Activated naive CD4-positive, alpha-beta T cell treated with anti-CD3 and anti-CD28 coated beads for 36 hours (primary cell): ENCODE measurements around the gene PDZRN3. TPM values are rescaled to one million over a fixed set of nuclear protein-coding genes. Genes with fewer than 3 reads are reported as not detected.
A peak's percentile ranks its signal among the peaks of the same experiment; 100 is the strongest.

Source experiments
- CTCF ChIA-PET: fragments of 350-600 bp; sonication (Branson Sonifier 250); formaldehyde crosslinking; loops from one replicate; lab custom pipeline; 2021; ENCODE audit warnings: antibody characterized with exemption; lab: Charles Lee
- DNase-seq: peaks from one replicate; pipeline ENCODE4 v3.0.0-alpha.2; 2020
- H3K27ac Mint-ChIP-seq: one replicate; pipeline ENCODE4 v1.8.0; 2021; ENCODE audit warnings: mild to moderate bottlenecking, mixed read lengths
- H3K27me3 Mint-ChIP-seq: one replicate; pipeline ENCODE4 v1.8.0; 2021; ENCODE audit warnings: low read depth, mixed read lengths
- H3K36me3 Mint-ChIP-seq: one replicate; pipeline ENCODE4 v1.8.0; 2021; ENCODE audit warnings: low read depth, mixed read lengths
- H3K4me1 Mint-ChIP-seq: one replicate; pipeline ENCODE4 v1.8.0; 2021; ENCODE audit warnings: low read depth, mixed read lengths
- H3K4me3 Mint-ChIP-seq: one replicate; pipeline ENCODE4 v1.8.0; 2021; ENCODE audit warnings: mild to moderate bottlenecking, moderate library complexity, mixed read lengths
- H3K9me3 Mint-ChIP-seq: one replicate; pipeline ENCODE4 v1.8.0; 2021; ENCODE audit warnings: mixed read lengths
- intact Hi-C: fragments of 100-400 bp; cut with micrococcal nuclease; formaldehyde crosslinking; loops from one replicate; pipeline ENCODE4 v1.15.1; 2023
- total RNA-seq, 2 experiments: library from RNA; stranded (reverse); gene quantifications; one replicate each; pipeline ENCODE4 v1.2.3, GENCODE V29; 2021

PDZRN3 gene
- total RNA-seq, 2 experiments from 2014 or later, result not detected

GRCh38 chr3:73446467-73447110 is 178.2 kb downstream of the PDZRN3 start:
- DNase-seq, result no peak
- no peaks in the 10 kb centered on the region for H3K4me1 Mint-ChIP-seq
- H3K36me3 Mint-ChIP-seq, result no peaks in the 10 kb centered on the region
- H3K27me3 Mint-ChIP-seq, result no peaks in the 10 kb centered on the region
- CTCF ChIA-PET, result no interaction called here
- H3K4me3 Mint-ChIP-seq, result no peak overlapping the region
- H3K9me3 Mint-ChIP-seq, result no peaks in the 10 kb centered on the region
- H3K27ac Mint-ChIP-seq, result no peak overlapping the region
- intact Hi-C loops, result no loop called here

DNA sequence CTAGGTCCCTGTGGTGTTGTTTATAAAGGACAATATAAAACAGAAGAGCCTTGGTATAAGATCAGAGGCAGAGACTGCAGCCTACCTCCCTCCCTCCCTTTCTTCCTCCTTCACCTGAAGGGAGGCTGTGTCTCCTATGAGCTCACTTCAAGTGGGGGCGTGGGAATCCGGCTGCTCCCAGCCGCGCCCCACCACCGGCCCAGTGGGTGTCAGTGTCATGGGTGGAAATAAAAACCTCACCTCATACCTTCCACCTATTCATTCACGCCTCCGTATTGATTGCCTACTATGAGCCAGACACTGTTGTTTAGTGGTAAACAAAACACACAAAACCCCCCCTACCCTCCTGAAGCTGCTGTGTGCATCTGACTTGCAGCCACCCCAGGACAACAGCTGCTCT is 181.9 kb downstream of the PDZRN3 start:
- H3K27me3 Mint-ChIP-seq, result no peaks in the 10 kb centered on the region
- CTCF ChIA-PET, result interaction anchor here (0.6 kb wide), 1 partner anchor 52 kb away, joined by 3 read pairs; no protein-coding TSS in a partner anchor
- no peak for DNase-seq
- H3K36me3 Mint-ChIP-seq, result no peaks in the 10 kb centered on the region
- H3K9me3 Mint-ChIP-seq, result no peaks in the 10 kb centered on the region
- H3K4me1 Mint-ChIP-seq, result no peaks in the 10 kb centered on the region
- no peak overlapping the region for H3K27ac Mint-ChIP-seq
- no peak overlapping the region for H3K4me3 Mint-ChIP-seq
- intact Hi-C loops, result no loop called here

GRCh38 chr3:73442152-73442551 is 182.6 kb downstream of the PDZRN3 start:
- H3K27ac Mint-ChIP-seq, result no peak overlapping the region
- H3K27me3 Mint-ChIP-seq, result no peaks in the 10 kb centered on the region
- no peaks in the 10 kb centered on the region for H3K4me1 Mint-ChIP-seq
- intact Hi-C loops, result no loop called here
- H3K9me3 Mint-ChIP-seq, result no peaks in the 10 kb centered on the region
- H3K4me3 Mint-ChIP-seq, result no peak overlapping the region
- no peaks in the 10 kb centered on the region for H3K36me3 Mint-ChIP-seq
- CTCF ChIA-PET, result no interaction called here
- no peak for DNase-seq

DNA sequence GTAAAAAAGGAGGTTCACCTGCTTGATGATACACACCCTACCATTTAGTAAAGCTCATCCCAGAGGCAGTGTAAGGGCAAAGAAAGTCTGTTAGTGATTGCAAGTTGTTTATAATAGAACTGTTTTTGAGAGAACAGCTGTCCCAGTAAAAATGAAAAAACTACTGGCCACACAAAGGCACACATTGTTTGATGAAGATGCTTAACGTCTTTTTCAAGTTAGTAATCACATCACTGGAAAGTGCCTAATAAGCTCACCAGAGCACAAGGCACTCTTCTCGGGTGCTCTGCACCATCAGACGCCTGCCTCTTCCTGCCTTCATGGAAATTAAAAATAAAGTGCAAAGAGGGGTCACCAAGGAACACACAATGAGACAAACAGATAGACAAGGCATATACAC is 186.9 kb downstream of the PDZRN3 start:
- H3K4me3 Mint-ChIP-seq, result no peak overlapping the region
- DNase-seq, result no peak
- no peaks in the 10 kb centered on the region for H3K4me1 Mint-ChIP-seq
- CTCF ChIA-PET, result no interaction called here
- H3K27ac Mint-ChIP-seq, result no peak overlapping the region
- H3K9me3 Mint-ChIP-seq, result no peaks in the 10 kb centered on the region
- peaks cover 7% of the 10 kb centered on the region for H3K27me3 Mint-ChIP-seq
- intact Hi-C loops, result no loop called here
- no peaks in the 10 kb centered on the region for H3K36me3 Mint-ChIP-seq

GRCh38 chr3:73435055-73435454 is 189.7 kb downstream of the PDZRN3 start:
- H3K9me3 Mint-ChIP-seq, result no peaks in the 10 kb centered on the region
- no peak for DNase-seq
- H3K4me1 Mint-ChIP-seq, result no peaks in the 10 kb centered on the region
- no peak overlapping the region for H3K27ac Mint-ChIP-seq
- CTCF ChIA-PET, result no interaction called here
- no peaks in the 10 kb centered on the region for H3K36me3 Mint-ChIP-seq
- H3K4me3 Mint-ChIP-seq, result no peak overlapping the region
- H3K27me3 Mint-ChIP-seq, result peaks cover 11% of the 10 kb centered on the region
- intact Hi-C loops, result no loop called here

GRCh38 chr3:73433687-73434086 is 191.1 kb downstream of the PDZRN3 start:
- no peaks in the 10 kb centered on the region for H3K9me3 Mint-ChIP-seq
- CTCF ChIA-PET, result interaction anchor here (1.0 to 1.2 kb wide), 3 partner anchors 11 to 337 kb away, joined by 3 to 4 read pairs (median 3); no protein-coding TSS in a partner anchor
- no peaks in the 10 kb centered on the region for H3K36me3 Mint-ChIP-seq

GRCh38 chr3:73433079-73433478 is 191.7 kb downstream of the PDZRN3 start:
- Mint-ChIP-seq H3K27ac (no peak overlapping the region), H3K36me3 (no peaks in the 10 kb centered on the region), H3K9me3 (no peaks in the 10 kb centered on the region), H3K4me3 (no peak overlapping the region), H3K27me3 (peaks cover 11% of the 10 kb centered on the region), H3K4me1 (no peaks in the 10 kb centered on the region)
- no peak for DNase-seq
- CTCF ChIA-PET, result interaction anchor here (0.7 to 2.2 kb wide), 2 partner anchors 103 to 333 kb away, joined by 3 to 8 read pairs; no protein-coding TSS in a partner anchor
- intact Hi-C loops, result loop anchor here (5.0 kb wide), 1 partner anchor 496 kb away; no protein-coding TSS in a partner anchor

More at GRCh38 chr3:73433687-73434086, 191.1 kb downstream of the PDZRN3 start:
- Mint-ChIP-seq H3K27ac (no peak overlapping the region), H3K4me1 (no peaks in the 10 kb centered on the region), H3K27me3 (peaks cover 11% of the 10 kb centered on the region), H3K4me3 (no peak overlapping the region)
- intact Hi-C loops, result loop anchor here (5.0 kb wide), 1 partner anchor 496 kb away; no protein-coding TSS in a partner anchor
- DNase-seq, result no peak

DNA sequence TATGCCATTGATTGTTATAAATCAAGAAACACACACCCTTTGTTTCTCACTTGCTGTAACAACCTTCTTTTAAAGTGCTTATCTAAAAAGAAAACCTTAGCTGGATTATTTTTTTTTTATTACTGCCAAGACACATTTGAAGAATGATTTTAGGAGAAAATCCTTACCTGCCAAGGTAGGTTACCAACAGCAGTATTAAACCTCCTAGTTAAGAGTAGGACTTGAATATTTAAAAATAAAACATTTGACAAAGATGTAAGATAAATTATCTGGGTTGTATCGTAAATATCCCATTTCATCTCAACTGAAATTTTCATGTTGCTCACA is 192.1 kb downstream of the PDZRN3 start:
- Mint-ChIP-seq H3K4me1 (no peaks in the 10 kb centered on the region), H3K9me3 (no peaks in the 10 kb centered on the region), H3K36me3 (no peaks in the 10 kb centered on the region), H3K4me3 (no peak overlapping the region), H3K27ac (no peak overlapping the region), H3K27me3 (peaks cover 11% of the 10 kb centered on the region)
- DNase-seq, result no peak
- CTCF ChIA-PET, result interaction anchor here (0.7 to 2.2 kb wide), 2 partner anchors 103 to 332 kb away, joined by 3 to 8 read pairs; no protein-coding TSS in a partner anchor
- intact Hi-C loops, result loop anchor here (1.0 to 5.0 kb wide), 3 partner anchors 70 to 495 kb away; no protein-coding TSS in a partner anchor

- Mint-ChIP-seq H3K9me3 (no peaks in the 10 kb centered on the region), H3K4me1 (no peaks in the 10 kb centered on the region), H3K36me3 (no peaks in the 10 kb centered on the region), H3K27me3 (peaks cover 11% of the 10 kb centered on the region), H3K27ac (no peak overlapping the region), H3K4me3 (no peak overlapping the region)
- CTCF ChIA-PET, result interaction anchor here (0.6 to 2.2 kb wide), 3 partner anchors 103 to 332 kb away, joined by 3 to 8 read pairs (median 3); no protein-coding TSS in a partner anchor
- DNase-seq, result peak; percentile 16
- intact Hi-C loops, result loop anchor here (1.0 to 5.0 kb wide), 3 partner anchors 70 to 495 kb away; no protein-coding TSS in a partner anchor
These were observed 192.6 kb downstream of the PDZRN3 start for GRCh38 chr3:73432023-73432705.

DNA sequence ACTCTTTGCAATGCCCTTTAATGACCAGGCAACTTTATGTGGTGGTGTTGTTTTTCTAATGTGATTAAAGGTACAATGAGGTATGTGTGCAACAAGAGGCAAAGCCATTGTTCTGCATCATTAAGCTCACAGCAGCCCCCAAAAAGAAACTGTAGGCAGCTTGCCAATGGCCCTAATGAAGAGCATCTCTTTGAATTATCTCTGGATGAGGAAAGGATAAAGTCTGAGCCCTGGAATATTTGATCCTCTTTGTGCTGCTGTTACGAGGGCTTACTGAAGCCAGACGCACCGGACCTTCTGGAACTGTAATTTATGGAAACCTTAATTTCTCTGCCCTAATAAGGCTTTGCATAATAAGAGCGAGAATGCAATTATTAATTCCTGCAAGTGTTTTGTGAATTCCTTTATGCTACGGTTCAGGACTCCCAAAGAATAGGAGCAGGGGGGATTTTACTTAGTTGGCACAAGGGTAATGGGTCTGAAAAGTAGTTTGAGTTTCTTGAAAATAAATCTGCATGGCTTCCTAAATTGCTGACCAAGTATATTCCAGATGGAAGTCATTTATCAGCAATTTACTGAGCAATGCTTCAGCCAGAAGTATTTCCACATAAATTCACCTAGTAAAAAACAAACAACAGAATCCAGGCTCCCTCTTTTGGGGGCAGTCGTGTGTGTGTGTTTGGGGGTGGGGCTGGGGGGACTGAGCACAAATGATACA is 193.4 kb downstream of the PDZRN3 start:
- no peak overlapping the region for H3K4me3 Mint-ChIP-seq
- no peaks in the 10 kb centered on the region for H3K36me3 Mint-ChIP-seq

GRCh38 chr3:73427048-73427706 is 197.6 kb downstream of the PDZRN3 start:
- Mint-ChIP-seq H3K27me3 (peaks cover 5% of the 10 kb centered on the region), H3K27ac (no peak overlapping the region), H3K4me1 (no peaks in the 10 kb centered on the region), H3K36me3 (no peaks in the 10 kb centered on the region), H3K4me3 (no peak overlapping the region), H3K9me3 (no peaks in the 10 kb centered on the region)
- no peak for DNase-seq
- CTCF ChIA-PET, result no interaction called here
- intact Hi-C loops, result no loop called here

More for the DNA sequence above, 193.4 kb downstream of the PDZRN3 start:
- Mint-ChIP-seq H3K27ac (no peak overlapping the region), H3K9me3 (no peaks in the 10 kb centered on the region), H3K27me3 (peaks cover 13% of the 10 kb centered on the region), H3K4me1 (no peaks in the 10 kb centered on the region)
- CTCF ChIA-PET, result interaction anchor here (0.6 to 2.2 kb wide), 2 partner anchors 190 to 331 kb away, joined by 3 to 8 read pairs; no protein-coding TSS in a partner anchor
- intact Hi-C loops, result loop anchor here (5.0 kb wide), 1 partner anchor 494 kb away; no protein-coding TSS in a partner anchor
- no peak for DNase-seq

DNA sequence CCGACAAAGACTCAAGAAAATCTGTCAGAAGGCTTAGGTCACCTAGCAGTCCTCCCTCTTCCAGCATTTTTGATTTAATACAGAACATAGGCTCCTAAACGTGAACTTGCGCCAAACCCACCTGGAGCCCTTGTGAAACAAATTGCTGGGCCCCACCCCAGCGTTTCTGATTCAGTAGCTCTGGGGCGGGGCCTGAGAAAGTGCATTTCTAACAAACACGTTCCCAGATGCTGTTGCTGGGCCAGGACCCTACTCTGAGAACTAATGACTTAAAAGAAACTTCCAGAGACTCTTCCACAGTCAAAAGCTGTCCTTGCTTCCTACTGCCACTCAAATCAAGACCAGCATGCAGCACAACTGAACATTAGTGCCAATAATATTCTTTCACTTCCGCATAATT is 198.1 kb downstream of the PDZRN3 start:
- no peak for DNase-seq
- H3K9me3 Mint-ChIP-seq, result peaks cover 3% of the 10 kb centered on the region
- CTCF ChIA-PET, result no interaction called here
- H3K36me3 Mint-ChIP-seq, result no peaks in the 10 kb centered on the region
- peaks cover 2% of the 10 kb centered on the region for H3K27me3 Mint-ChIP-seq
- H3K4me3 Mint-ChIP-seq, result no peak overlapping the region
- no peaks in the 10 kb centered on the region for H3K4me1 Mint-ChIP-seq
- H3K27ac Mint-ChIP-seq, result no peak overlapping the region
- intact Hi-C loops, result no loop called here
